Activated T-helper 1 cell treated with anti-CD3 and anti-CD28 coated beads, Interleukin-2, amount 50 U/mL, for 16 hours (primary cell): ENCODE measurements around the gene ELK3.

Source experiments
- DNase-seq, 2 donors: peaks; one replicate each; pipeline ENCODE4 v3.0.0-alpha.2; 2020; ENCODE audit warnings: low read depth in 1 of 2, low spot score in 1 of 2

Gene ELK3

GRCh38 chr12:96211988-96212387, 17.8 kb downstream of the ELK3 start:
- DNase-seq = no peak

- DNase-seq = no peak
Measured at GRCh38 chr12:96212456-96213375, 18.5 kb downstream of the ELK3 start.

DNA sequence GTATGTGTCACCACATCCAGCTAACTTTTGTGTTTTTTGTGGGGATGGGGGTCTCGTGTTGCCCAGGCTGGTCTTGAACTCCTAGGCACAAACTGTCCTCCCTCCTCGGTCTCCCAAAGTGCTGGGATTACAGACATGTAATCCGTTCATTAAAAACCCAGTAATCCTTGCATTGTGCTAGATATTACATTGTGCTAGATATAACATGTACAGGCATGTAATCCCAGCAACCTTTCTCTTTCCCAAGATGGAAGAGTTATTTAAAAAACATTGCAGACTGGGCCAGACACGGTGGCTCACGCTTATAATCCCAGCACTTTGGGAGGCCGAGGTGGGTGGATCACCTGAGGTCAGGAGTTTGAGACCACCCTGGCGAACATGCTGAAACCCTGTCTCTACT, 19.7 kb downstream of the ELK3 start:
- no peak for DNase-seq

DNA sequence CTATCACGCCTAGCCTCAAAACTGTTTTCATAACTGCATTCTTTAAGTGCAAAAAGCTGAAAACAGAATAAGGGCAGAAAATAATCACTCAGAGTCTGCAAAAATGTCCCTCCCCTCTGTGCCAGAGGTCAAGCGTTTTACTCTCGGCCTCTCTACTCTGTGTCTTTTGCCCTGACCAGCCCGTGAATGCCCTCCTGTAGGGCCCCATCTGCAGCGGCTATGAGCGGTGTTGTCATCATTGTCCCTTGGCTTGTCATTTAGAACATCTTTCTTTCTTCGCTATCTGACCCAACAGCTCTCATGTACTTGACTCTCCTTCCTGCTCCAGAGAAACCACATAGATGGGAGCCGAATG, 21.7 kb downstream of the ELK3 start:
- DNase-seq = no peak

GRCh38 chr12:96218989-96219678, 25.0 kb downstream of the ELK3 start:
- no peak for DNase-seq

GRCh38 chr12:96219700-96220206, 25.6 kb downstream of the ELK3 start:
- DNase-seq = no peak

- no peak for DNase-seq
Measured at GRCh38 chr12:96220902-96221301, 26.7 kb downstream of the ELK3 start.

DNA sequence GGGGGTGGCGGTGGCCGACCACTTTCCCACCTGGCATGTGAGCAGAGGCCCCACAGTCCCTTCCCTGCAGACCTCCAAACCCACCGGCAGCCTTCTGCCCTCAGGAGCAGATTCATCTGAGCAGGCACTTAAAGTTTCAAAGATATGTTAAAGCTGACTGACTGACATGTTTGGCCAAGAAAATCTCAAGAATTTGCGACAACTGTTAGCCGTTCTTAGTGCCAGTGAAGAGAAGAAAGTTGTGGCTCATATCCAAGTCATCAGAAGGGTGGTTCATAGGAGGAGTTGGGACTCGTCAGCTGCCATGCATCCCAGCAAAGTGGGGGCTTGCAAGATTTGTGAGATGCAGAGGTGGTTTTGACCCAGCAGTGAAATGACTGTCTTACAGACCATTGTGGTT, 27.2 kb downstream of the ELK3 start:
- DNase-seq = no peak

DNA sequence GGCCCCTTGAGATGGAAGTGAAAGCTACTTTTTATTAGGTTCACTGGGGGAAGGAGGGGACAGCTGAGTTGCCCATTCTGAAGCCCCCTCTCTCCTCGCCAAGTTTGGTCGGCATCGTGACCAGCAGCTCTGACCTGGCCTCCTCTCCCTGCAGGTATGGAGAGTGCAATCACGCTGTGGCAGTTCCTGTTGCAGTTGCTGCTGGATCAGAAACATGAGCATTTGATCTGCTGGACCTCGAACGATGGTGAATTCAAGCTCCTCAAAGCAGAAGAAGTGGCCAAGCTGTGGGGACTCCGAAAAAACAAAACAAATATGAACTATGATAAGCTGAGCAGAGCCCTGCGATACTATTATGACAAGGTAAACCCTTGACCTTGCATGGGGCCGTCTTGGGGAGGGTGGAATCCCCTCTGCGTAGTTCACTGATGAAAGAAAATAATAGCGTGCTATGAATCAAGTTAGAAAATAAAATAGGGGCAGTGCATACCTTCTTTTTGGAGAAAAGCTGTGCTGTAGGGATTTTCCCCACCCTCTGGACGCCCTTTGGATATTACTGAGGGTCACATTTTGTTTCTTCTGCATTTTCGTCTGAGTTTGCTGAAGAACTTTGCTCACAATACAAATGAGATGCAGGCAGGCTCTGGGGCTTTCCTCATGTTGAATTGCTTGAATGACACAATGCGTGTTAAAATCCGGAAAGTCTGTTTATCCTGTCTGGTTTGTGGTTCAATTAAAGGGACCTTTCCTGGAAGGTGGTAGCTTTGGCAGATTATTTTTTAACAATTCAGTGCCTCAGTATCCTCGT, 29.4 kb downstream of the ELK3 start:
- no peak for DNase-seq

GRCh38 chr12:96224219-96224615, 30.0 kb downstream of the ELK3 start:
- DNase-seq = no peak

GRCh38 chr12:96225044-96225855, 31.1 kb downstream of the ELK3 start:
- no peak for DNase-seq

DNA sequence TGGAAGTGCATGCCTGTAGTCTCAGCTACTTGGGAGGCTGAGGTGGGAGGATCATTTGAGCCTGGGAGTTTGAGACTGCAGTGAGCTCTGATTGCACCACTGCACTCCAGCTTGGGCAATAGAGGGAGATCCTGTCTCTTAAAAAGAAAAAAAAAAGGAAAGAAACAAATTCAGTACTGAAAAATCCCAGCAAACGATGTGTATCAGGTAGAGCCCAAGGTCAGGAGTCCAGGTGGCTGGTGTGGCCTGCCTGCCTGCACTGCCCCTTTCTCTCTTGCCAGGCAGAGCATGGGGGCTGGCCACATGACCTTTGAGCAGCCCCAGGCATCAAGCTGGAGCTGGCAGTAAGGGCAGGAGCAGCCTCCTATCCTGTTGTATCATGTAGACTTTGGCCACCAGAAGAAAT, 31.8 kb downstream of the ELK3 start:
- no peak for DNase-seq

- no peak for DNase-seq
Measured at GRCh38 chr12:96226401-96226800, 32.2 kb downstream of the ELK3 start.

DNA sequence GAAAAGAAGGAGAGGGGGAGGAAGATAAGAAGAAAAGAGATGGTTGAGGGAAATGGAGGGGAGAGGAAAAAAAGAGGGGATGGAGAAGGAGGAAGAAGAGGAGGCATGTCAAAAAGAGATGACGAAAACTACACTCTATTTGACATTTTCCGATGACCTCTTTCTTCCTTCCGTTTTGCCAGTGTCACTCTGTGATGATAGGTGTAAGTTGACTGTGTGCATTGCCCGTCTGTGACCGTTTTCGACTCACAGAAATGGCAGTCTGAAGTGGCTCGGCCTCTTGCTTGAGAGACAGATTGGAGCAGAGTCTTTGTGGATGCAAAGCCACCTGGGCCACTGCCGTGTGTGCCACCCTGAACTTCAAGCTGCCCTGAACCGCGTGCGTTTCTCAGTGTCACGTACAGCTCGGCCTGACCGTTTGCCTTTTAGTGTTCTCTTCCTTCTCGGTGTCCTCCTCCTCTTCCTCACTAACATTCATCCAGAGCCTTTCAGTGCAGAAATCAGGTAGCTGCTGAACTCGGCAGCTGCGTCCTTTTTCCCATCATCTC, 32.7 kb downstream of the ELK3 start:
- no peak for DNase-seq

DNA sequence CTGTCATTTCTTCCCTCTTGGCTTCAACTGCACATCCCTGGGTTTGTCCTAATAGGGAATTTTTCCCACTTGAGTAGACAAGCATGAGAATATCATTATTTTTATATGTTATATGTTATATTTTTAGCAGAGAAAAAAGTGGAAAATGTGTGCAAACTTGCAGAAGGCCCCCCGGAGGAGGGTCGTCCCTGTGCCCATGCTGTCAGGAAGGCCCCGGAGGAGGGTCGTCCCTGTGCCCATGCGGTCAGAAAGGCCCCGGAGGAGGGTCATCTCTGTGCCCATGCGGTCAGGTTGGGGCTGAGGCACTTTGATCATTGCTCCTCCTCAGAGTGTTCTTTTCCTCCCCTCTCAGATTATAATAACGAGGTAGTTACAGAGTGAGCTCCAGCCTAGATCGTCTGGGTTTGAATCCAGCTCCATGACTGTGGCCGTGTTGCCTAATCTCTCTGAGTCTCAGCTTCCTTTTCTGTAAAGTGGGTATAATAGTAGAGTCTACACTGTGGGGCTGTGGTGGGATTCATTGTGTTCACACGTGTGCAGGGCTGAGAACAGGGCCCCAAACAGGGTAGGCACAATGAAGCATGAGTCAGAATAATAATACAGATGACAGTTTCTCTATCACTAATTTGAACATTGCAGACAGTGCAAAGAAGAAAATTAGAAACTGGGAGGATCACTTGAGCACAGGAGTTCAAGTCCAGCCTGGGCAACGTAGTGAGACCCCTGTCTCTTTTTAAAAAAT, 33.4 kb downstream of the ELK3 start:
- no peak for DNase-seq

DNA sequence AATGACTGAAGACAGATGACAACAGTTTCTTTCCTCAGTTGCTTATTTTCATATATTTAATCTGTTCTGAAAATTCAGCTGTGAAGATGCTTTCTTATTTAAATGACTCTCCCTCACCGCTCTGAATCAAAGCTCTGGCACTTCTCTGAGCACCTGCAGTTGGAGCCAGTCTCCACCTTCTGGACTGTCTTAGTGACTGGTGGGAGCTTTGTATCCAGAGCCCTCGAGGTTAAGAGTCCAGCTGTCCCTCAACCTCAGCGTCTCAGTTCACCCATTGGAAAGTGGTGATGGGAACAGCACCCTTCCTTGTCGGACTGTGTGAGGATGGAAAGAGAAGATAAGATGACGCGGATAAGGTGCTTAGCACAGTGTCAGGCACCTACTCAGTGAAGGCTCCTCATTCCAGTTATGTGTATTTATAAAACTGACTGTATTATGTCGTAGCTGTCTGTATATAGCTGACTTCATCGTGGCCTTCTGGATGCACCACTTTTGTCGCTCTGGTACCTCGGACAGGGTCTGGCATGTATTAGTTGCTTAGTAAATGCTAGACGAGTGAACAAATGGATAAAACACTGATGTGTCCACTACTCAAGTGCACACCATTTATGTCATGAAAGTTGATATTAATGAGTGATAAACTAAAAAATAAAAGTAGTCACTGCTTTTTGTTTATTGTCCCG, 34.5 kb downstream of the ELK3 start:
- no peak for DNase-seq

- no peak for DNase-seq
Measured at GRCh38 chr12:96230646-96231045, 36.5 kb downstream of the ELK3 start.

DNA sequence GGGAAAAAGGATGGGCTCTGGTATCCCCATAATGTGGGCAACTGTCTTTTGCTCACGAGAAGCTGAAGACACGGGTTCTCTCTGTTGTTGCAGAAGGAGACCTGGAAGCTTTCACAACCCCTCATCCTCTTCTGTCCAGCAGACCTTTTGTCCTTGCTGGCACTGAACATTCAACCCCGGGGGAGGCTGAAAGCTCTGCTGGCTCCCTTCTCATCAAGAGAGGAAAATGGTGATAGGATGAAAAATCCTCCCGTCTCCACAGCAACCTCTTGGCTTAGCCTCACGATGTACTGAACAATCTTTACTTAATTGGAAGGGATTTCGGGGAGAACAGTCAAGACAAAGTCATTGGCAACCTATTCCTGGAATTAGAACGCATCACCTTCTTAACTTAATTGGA, 39.0 kb downstream of the ELK3 start:
- DNase-seq = no peak

GRCh38 chr12:96233939-96234461, 39.8 kb downstream of the ELK3 start:
- DNase-seq = no peak
